Bone marrow (tissue), 2 donors: ENCODE results near the gene EML4.

Experiments used
- DNase-seq, 2 donors: peaks; one replicate each; lab custom pipeline; 2025; lab: John Stamatoyannopoulos, UW

The EML4 gene

GRCh38 chr2:42196403-42197267 is 27.5 kb downstream of the EML4 start:
- peak in 1 of 2 donors; percentile 60 for DNase-seq

GRCh38 chr2:42197792-42198191 is 28.6 kb downstream of the EML4 start:
- DNase-seq, result no peak

DNA sequence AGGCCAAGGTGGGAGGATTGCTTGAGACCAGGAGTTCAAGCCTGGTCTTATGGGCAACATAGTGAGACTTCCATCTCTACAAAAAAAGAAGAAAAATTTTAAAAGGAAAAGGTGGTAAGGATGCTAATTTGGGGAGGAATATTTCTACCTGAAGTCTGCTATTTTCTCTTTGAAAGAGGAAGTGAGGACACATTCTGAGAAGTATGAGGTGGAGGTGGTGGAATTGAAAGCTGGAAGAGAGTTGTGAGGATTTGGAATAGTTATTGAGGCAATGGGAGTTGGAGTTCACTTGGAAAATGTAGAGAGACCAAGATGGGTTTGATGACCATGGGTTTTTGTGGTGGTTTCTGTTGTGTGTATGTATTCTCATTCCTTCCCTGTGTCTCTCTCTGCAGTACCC is 29.3 kb downstream of the EML4 start:
- no peak for DNase-seq

DNA sequence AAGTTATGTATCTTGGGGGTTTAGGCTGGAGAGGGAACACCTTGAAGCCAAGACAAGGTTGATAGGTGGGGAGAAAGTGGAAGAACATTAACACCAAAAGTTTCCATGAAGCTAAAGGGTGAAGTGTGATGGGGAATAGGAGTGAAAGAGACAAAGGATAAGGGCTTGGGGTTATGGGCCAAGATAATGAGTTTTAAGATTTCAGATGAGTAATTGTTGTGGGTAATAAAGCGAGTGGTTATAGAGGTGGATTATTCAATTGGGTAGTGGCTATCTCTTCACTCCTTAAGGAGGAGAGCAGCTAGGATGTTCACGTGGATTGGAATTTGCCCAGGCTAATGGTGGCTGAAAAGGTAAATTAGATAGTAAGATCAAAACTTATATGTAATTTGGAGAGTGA is 29.8 kb downstream of the EML4 start:
- no peak for DNase-seq

GRCh38 chr2:42199626-42200025 is 30.5 kb downstream of the EML4 start:
- DNase-seq, result no peak

DNA sequence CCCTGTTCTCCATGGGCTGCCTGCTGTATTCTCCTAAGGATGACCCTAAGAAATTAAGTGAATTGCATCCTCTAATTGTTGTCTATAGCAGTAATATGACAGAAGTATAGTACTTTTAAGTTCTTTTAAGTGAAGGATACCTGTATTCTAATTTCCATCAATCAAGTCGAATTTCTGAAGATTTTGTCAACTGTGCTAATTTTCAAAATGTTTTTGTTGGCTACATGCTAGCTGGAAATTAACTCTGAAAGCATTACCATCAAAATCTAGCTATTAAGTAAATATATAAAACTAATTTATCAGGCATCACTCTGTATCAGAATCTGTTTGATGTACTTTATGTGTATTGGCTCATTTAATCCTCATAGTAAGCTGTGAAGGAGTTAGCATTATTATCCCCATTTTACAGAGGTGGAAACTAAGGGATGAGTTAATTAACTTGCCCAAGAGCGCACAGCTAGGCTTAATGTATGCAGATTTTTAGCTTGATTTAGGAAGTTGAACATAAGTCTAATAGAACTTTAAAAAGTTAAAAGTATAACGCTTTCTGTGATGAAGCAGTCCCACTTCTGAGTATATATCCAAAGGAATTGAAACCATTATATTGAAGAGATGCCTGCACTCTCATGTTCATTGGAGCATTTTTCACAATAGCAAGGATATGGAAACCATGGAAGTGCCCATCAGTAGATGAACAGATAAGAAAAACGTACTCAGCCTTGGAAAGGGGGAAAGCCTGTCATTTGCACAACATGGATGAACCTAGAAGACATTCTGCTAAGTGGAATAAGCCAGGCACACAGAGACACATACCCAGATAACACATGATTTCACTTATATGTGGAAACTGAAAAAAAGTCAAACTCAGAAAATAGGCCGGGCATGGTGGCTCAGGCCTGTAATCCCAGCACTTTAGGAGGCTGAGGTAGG is 32.0 kb downstream of the EML4 start:
- DNase-seq, result no peak

GRCh38 chr2:42202634-42203008 is 33.5 kb downstream of the EML4 start:
- no peak for DNase-seq

DNA sequence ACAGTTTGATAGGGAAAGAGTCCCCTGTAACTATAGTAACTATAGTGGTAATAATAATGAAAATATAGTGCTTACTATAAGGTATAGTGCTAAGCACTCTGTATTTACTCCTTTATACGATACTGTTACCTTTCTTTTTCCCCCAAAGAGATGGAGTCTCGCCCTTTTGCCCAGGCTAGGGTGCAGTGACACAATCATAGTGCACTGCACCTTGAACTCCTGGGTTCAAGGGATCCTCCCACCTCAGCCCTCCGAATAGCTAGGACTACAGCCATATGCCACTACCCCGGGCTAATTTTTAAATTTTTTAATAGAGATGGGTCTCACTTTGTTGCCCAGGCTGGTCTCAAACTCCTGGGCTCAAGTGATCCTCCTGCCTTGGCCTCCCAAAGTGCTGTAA is 34.6 kb downstream of the EML4 start:
- no peak for DNase-seq

DNA sequence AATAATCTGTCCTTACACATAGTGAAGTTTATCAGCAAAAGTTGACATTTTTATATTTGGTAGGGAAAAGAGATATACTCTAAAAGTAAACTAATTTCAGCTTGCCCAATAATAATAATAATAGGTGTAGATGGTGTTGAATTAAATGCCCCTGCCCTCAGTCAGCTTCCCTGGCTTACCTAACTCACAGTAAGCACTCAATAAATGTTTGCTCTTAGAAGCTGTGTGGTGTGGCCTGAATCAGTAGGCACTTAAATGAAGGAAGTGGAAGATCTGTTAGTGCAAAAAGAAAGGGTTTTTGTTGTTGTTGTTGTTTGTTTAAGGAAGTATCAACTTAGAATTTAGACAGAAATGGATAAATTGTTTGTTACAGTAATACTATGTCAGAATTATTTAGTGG is 36.2 kb downstream of the EML4 start:
- DNase-seq, result no peak

DNA sequence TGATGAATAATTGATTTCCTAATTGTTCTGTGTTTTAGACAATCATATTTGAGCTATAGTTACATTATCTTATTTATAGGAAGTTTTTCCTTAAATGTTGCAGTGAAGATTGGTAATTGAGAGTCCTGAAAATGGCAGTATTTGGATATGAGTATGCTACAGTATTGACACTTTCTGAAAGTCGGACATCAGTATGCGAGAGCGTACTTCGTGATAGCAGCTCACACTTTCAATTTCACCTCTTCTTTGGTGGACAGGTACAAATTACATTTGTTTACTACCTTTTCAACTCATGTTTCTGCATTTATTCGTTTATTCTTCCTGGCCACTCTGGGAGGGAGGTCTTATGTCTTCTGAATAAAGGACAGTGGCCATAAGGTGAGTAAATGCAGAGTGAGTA is 38.7 kb downstream of the EML4 start:
- DNase-seq, result no peak

GRCh38 chr2:42210203-42210602 is 41.0 kb downstream of the EML4 start:
- DNase-seq, result no peak

DNA sequence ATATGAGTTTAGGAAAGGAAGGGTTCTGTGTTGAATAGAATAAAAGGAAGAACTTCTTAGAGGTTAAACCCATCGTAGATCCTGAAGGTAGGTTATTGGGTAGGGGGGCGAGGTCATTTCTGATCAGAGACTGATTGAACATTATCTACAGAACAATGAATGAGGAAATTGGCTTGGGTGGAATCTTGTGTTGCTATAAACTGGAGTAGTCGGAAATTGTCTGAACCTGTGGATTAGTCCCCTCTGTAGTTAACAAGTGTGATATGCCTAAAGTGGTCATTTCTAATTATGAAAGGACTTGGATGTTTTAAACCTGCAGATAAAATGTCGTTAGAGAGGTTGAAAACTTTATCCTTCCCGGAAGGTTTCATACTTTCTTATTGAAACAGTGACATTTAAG is 42.1 kb downstream of the EML4 start:
- no peak for DNase-seq

DNA sequence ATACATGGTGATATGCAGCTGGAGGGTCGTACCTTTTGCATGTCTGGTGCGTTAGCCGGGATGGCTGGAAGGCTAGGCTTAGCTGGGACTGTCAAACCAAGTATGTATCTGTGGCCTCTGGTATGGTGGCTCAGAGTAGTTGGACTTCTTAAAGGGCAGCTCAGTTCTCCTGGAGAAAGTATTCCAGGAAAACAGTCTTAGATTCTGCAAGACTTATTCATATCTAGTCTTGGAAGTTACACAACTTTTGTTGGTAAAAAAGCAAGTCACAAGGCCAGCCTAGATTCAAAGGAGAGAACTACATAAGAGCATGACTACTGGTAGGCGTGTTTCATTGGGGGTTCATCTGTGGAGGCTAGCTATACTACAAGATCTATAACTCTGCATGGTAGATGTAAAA is 45.5 kb downstream of the EML4 start:
- DNase-seq, result no peak

DNA sequence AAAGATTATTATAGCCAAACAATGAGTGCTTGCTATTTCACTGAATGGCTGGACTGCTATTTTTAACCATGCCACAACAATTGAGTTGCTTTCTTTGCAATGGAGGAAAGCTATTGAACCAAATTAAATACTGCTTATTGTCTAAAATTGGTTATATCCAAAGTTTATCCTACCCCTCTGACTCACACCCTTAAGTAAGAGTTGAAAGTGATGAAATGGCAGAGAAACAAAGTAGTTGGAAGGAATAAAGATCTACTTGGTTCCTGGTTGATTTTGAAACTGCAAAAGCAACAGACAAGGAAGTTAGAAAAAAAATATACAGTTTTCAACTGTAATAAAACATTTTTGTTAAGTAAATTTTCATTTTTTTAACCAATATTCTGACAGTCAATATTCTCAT is 47.5 kb downstream of the EML4 start:
- no peak for DNase-seq

DNA sequence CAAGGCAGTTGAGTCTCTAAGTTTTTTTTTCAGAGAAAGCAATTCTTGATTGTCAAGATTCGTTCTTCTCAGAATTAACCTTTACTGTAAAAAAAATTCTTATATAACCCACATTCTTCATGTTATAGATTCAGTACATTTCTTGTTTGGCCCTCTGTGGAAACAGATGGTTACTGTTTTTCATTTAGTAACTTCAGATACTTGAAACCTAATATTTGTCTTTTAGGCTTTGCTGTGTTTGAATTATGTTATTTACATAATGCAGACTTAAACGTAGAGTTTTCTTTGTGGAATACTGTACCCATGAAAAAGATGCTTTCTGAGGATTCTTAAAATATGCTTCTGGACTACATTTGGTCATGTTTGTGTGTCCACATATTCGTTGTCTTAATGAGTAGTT is 48.2 kb downstream of the EML4 start:
- no peak for DNase-seq

GRCh38 chr2:42217914-42218313 is 48.8 kb downstream of the EML4 start:
- no peak for DNase-seq

- DNase-seq, result no peak
Observed at GRCh38 chr2:42218712-42219111, 49.6 kb downstream of the EML4 start.

- DNase-seq, result no peak
Observed at GRCh38 chr2:42219160-42219559, 50.0 kb downstream of the EML4 start.

GRCh38 chr2:42220566-42220965 is 51.4 kb downstream of the EML4 start:
- no peak for DNase-seq

DNA sequence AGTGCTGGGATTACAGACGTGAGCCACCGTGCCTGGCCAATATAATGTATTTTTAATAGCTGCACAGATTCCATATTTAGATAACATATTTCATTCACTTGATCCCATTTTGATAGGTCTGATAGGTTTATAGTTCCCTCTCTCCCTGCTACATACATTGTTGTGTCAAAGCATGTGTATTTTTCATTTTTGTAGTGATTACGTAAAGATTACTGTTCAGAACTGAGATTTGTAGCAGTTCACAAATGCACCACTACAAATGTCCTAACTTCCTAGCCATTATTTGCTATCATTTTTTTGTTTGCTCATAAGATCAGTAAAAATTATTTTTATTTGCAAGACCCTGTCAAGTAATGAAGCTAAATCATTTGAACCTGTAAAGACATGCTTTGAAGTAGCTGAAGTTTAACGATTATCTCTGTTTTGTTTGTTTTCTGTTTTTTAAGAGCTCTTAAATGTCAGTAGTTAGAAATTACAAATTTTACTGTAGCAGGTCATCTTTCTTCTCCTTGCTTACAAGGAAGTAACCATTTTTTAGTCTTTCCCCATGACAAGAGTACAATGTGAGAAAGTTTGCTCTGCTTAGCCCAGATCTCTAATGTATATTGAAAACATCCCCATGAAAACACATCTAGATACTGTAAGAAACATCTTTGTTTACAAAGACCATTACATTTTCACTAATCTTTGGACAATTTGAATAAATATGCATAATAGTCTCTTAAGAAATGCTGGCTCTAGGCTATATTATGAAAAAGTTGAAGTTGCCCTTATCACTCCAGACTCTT is 54.1 kb downstream of the EML4 start:
- no peak for DNase-seq

- DNase-seq, result no peak
Observed at GRCh38 chr2:42223855-42224268, 54.7 kb downstream of the EML4 start.

- no peak for DNase-seq
Observed at GRCh38 chr2:42224422-42225067, 55.4 kb downstream of the EML4 start.
